Stimulated activated CD8-positive, alpha-beta memory T cell treated with anti-CD3 and anti-CD28 coated beads, Interleukin-12 subunit alpha, Interleukin-12 subunit beta, amount 100 ng/mL, for 24 hours (primary cell): ENCODE measurements around the gene BUB1.
"Not testable (repeated sequence)": the region's sequence is repeated elsewhere in the genome, so short reads cannot be mapped to it uniquely, and the experiment has no call there.

ENCODE experiments used
- DNase-seq: peaks from one replicate; pipeline ENCODE4 v3.0.0-alpha.2; 2020; ENCODE audit errors: extremely low read depth

BUB1 gene

GRCh38 chr2:110657724-110658305 lies 20.0 kb downstream of the BUB1 start:
- no peak for DNase-seq

GRCh38 chr2:110655701-110656100 lies 22.2 kb downstream of the BUB1 start:
- DNase-seq: no peak

- no peak for DNase-seq
Measured at GRCh38 chr2:110653861-110654260, 24.0 kb downstream of the BUB1 start.

- no peak for DNase-seq
Measured at GRCh38 chr2:110650346-110650745, 27.5 kb downstream of the BUB1 start.

GRCh38 chr2:110647777-110648176 lies 30.1 kb downstream of the BUB1 start:
- no peak for DNase-seq

- no peak for DNase-seq
Measured at GRCh38 chr2:110645616-110646015, 32.2 kb downstream of the BUB1 start.

- no peak for DNase-seq
Measured at GRCh38 chr2:110644357-110644756, 33.5 kb downstream of the BUB1 start.

- DNase-seq: no peak
Measured at GRCh38 chr2:110642360-110642759, 35.5 kb downstream of the BUB1 start.

GRCh38 chr2:110639972-110640371 lies 37.9 kb downstream of the BUB1 start:
- no peak for DNase-seq

- no peak for DNase-seq
Measured at GRCh38 chr2:110638952-110639695, 38.7 kb downstream of the BUB1 start.

GRCh38 chr2:110638004-110638403 lies 39.9 kb downstream of the BUB1 start:
- DNase-seq: no peak

GRCh38 chr2:110637093-110637492 lies 40.8 kb downstream of the BUB1 start:
- no peak for DNase-seq

GRCh38 chr2:110635949-110636628 lies 41.8 kb downstream of the BUB1 start:
- not testable (repeated sequence) for DNase-seq

- DNase-seq: not testable (repeated sequence)
Measured at GRCh38 chr2:110627348-110627747, 50.5 kb downstream of the BUB1 start.

GRCh38 chr2:110619326-110619939 lies 58.4 kb downstream of the BUB1 start:
- not testable (repeated sequence) for DNase-seq

GRCh38 chr2:110613927-110614326 lies 63.9 kb downstream of the BUB1 start:
- not testable (repeated sequence) for DNase-seq

- DNase-seq: not testable (repeated sequence)
Measured at GRCh38 chr2:110610613-110611250, 67.1 kb downstream of the BUB1 start.

GRCh38 chr2:110609843-110610612 lies 67.8 kb downstream of the BUB1 start:
- not testable (repeated sequence) for DNase-seq

- DNase-seq: not testable (repeated sequence)
Measured at GRCh38 chr2:110608788-110609502, 68.9 kb downstream of the BUB1 start.

GRCh38 chr2:110605057-110605456 lies 72.8 kb downstream of the BUB1 start:
- not testable (repeated sequence) for DNase-seq
